HepG2 (cell line): ENCODE measurements around the gene UBE2G2. TPM values are rescaled to one million over a fixed set of nuclear protein-coding genes. Genes with fewer than 3 reads are reported as not detected.
A peak's percentile ranks its signal among the peaks of the same experiment; 100 is the strongest.

ENCODE experiments used
- ATAD3A ChIP-seq: sonication (generic); formaldehyde crosslinking; IDR thresholded peaks from 2 replicates; pipeline ENCODE4 v1.4.0; 2020; ENCODE audit warnings: missing genetic modification reagents
- CCDC6 ChIP-seq: sonication (generic); formaldehyde crosslinking; IDR thresholded peaks from 2 replicates; pipeline ENCODE4 v1.8.1; 2022; ENCODE audit warnings: mild to moderate bottlenecking, missing genetic modification reagents, moderate library complexity
- DNMT1 ChIP-seq: sonication (generic); formaldehyde crosslinking; IDR thresholded peaks from 2 replicates; pipeline ENCODE4 v1.5.1; 2020; ENCODE audit warnings: mild to moderate bottlenecking, missing genetic modification reagents
- DZIP1 ChIP-seq: sonication (generic); formaldehyde crosslinking; IDR thresholded peaks from 2 replicates; pipeline ENCODE4 v1.5.0; 2020; ENCODE audit warnings: mild to moderate bottlenecking, missing genetic modification reagents
- GATAD1 ChIP-seq: IDR thresholded peaks from 2 replicates; pipeline ENCODE4 v1.6.1; 2016; ENCODE audit warnings: missing genetic modification reagents, missing compliant biosample characterization
- JARID2 ChIP-seq: sonication (generic); formaldehyde crosslinking; IDR thresholded peaks from 2 replicates; pipeline ENCODE4 v1.8.1; 2023; ENCODE audit warnings: missing genetic modification reagents, inconsistent platforms; ENCODE audit not compliant: insufficient replicate concordance
- MIXL1 ChIP-seq: IDR thresholded peaks from 2 replicates; pipeline ENCODE4 v1.6.1; 2016
- RBM39 ChIP-seq: fragments of 200-400 bp; formaldehyde crosslinking; IDR thresholded peaks from one replicate; pipeline ENCODE4 v1.6.1; 2018; ENCODE audit warnings: antibody characterized with exemption, mild to moderate bottlenecking, low read depth, low read length; ENCODE audit not compliant: poor library complexity, severe bottlenecking
- SMAD3 ChIP-seq: sonication (generic); formaldehyde crosslinking; IDR thresholded peaks from 2 replicates; pipeline ENCODE4 v1.4.0; 2020; ENCODE audit warnings: missing genetic modification reagents
- TOE1 ChIP-seq: sonication (generic); formaldehyde crosslinking; IDR thresholded peaks from 2 replicates; pipeline ENCODE4 v1.4.0; 2020; ENCODE audit warnings: mild to moderate bottlenecking, missing genetic modification reagents
- ZBTB7A ChIP-seq: sonication (generic); formaldehyde crosslinking; IDR thresholded peaks from 2 replicates; pipeline ENCODE4 v1.8.0; 2022; ENCODE audit warnings: mild to moderate bottlenecking, missing genetic modification reagents
- ZNF263 ChIP-seq: sonication (generic); formaldehyde crosslinking; IDR thresholded peaks from 2 replicates; pipeline ENCODE4 v1.4.0; 2020; ENCODE audit warnings: missing genetic modification reagents
- ZNF646 ChIP-seq: sonication (generic); formaldehyde crosslinking; IDR thresholded peaks from 2 replicates; pipeline ENCODE4 v1.9.0; 2021; ENCODE audit warnings: mild to moderate bottlenecking, missing genetic modification reagents
- ZNF768 ChIP-seq: sonication (generic); formaldehyde crosslinking; IDR thresholded peaks from 2 replicates; pipeline ENCODE4 v1.4.0; 2020; ENCODE audit warnings: missing genetic modification reagents
- polyA plus RNA-seq, 8 experiments: library from polyadenylated mRNA; depleted of rRNA in 3 of 8; stranded (reverse) in 7 of 8; unstranded in 1 of 8; fragments of >200 nt; fragmentation: Illumina TruSeq in 4 of 8; extraction: Trizol in 4 of 8; gene quantifications; 2 replicates each; pipeline versions ENCODE4 v1.2.1 to v1.2.3, GENCODE V29; 2011 to 2016; ENCODE audit warnings: low read depth in 4 of 8, missing spikeins in 1 of 8, mixed read lengths in 1 of 8; ENCODE audit not compliant: insufficient read depth in 1 of 8
- total RNA-seq, 5 experiments: library from RNA; depleted of rRNA; stranded (reverse); fragments of >200 nt; fragmentation: Illumina TruSeq; extraction: Trizol; gene quantifications; 2 replicates each; pipeline ENCODE4 v1.2.3, GENCODE V29; 2016; ENCODE audit warnings: low read depth in 1 of 5
- TF ChIP-seq, protein P1 (sequence below), 2 experiments: fragments of 450-650 bp in 1 of 2; sonication (generic) in 1 of 2; formaldehyde crosslinking; IDR thresholded peaks; 2 replicates each; pipeline versions ENCODE4 v1.5.0 to v1.8.0; 2020 to 2022; ENCODE audit warnings: mild to moderate bottlenecking in 1 of 2, missing genetic modification reagents in 1 of 2
- TF ChIP-seq, protein P2 (sequence below): sonication (generic); formaldehyde crosslinking; IDR thresholded peaks from 2 replicates; pipeline ENCODE4 v1.4.0; 2020; ENCODE audit warnings: missing genetic modification reagents

Gene UBE2G2
- total and polyA plus RNA-seq, 2 of the 13 experiments (the other 11 are each of a cell fraction or from before 2014, with no cell fraction given) = 55.4 to 92.0 TPM

GRCh38 chr21:44845418-44846223, 44.0 kb upstream of the UBE2G2 start (continued):
- TF ChIP-seq TOE1 = no peak
- TF ChIP-seq ATAD3A (CRISPR knock-in tag) = no peak
- TF ChIP-seq RBM39 = no peak
- TF ChIP-seq ZBTB7A (CRISPR knock-in tag) = peak; percentile 16; the same call in 1 of the 2 replicates
- TF ChIP-seq ZNF768 (CRISPR knock-in tag) = peak; percentile 60; the same call in 1 of the 2 replicates
- TF ChIP-seq DZIP1 (CRISPR knock-in tag) = 0 out of 2 replicates have a peak, but pooled peaks have one; percentile 57
- peak; percentile 92 for TF ChIP-seq ZNF263 (CRISPR knock-in tag)
- no peak for TF ChIP-seq JARID2 (CRISPR knock-in tag)
- no peak for TF ChIP-seq MIXL1 (CRISPR knock-in tag)
- TF ChIP-seq SMAD3 (CRISPR knock-in tag) = no peak
- no peak for TF ChIP-seq DNMT1
- TF ChIP-seq, protein P1, sequence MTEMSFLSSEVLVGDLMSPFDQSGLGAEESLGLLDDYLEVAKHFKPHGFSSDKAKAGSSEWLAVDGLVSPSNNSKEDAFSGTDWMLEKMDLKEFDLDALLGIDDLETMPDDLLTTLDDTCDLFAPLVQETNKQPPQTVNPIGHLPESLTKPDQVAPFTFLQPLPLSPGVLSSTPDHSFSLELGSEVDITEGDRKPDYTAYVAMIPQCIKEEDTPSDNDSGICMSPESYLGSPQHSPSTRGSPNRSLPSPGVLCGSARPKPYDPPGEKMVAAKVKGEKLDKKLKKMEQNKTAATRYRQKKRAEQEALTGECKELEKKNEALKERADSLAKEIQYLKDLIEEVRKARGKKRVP (CRISPR knock-in tag; IDR thresholded peaks at IDR 0.05) = 0 out of 4 replicates have a peak, but pooled peaks of 1 of the 2 experiments have one; percentile 16
- no peak for TF ChIP-seq ZNF646
- TF ChIP-seq GATAD1 (CRISPR knock-in tag) = peak; percentile 40; the same call in 1 of the 2 replicates
- 0 out of 2 replicates have a peak, but pooled peaks have one; percentile 47 for TF ChIP-seq CCDC6 (CRISPR knock-in tag)
- TF ChIP-seq, protein P2, sequence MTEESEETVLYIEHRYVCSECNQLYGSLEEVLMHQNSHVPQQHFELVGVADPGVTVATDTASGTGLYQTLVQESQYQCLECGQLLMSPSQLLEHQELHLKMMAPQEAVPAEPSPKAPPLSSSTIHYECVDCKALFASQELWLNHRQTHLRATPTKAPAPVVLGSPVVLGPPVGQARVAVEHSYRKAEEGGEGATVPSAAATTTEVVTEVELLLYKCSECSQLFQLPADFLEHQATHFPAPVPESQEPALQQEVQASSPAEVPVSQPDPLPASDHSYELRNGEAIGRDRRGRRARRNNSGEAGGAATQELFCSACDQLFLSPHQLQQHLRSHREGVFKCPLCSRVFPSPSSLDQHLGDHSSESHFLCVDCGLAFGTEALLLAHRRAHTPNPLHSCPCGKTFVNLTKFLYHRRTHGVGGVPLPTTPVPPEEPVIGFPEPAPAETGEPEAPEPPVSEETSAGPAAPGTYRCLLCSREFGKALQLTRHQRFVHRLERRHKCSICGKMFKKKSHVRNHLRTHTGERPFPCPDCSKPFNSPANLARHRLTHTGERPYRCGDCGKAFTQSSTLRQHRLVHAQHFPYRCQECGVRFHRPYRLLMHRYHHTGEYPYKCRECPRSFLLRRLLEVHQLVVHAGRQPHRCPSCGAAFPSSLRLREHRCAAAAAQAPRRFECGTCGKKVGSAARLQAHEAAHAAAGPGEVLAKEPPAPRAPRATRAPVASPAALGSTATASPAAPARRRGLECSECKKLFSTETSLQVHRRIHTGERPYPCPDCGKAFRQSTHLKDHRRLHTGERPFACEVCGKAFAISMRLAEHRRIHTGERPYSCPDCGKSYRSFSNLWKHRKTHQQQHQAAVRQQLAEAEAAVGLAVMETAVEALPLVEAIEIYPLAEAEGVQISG (CRISPR knock-in tag) = peak; percentile 43; the same call in 1 of the 2 replicates
